DOHH2 (cell line): ENCODE measurements around the gene ABCD1.
A peak's percentile ranks its signal among the peaks of the same experiment; 100 is the strongest.
"Not testable (repeated sequence)": the region's sequence is repeated elsewhere in the genome, so short reads cannot be mapped to it uniquely, and the experiment has no call there.

Experiments
- H3F3A ChIP-seq: fragments of 200-600 bp; sonication (generic), shearing (Covaris generic); 2 replicates; pipeline ENCODE4 v1.6.0; 2016; ENCODE audit warnings: antibody characterized with exemption, mild to moderate bottlenecking; ENCODE audit not compliant: control insufficient read depth, insufficient read depth
- H3K27ac ChIP-seq: fragments of 200-600 bp; sonication (generic); 2 replicates; pipeline ENCODE4 v1.5.1; 2014; ENCODE audit warnings: low read depth, mild to moderate bottlenecking, low read length, moderate library complexity
- H3K27me3 ChIP-seq: fragments of 200-600 bp; sonication (generic); 2 replicates; pipeline ENCODE4 v1.6.1; 2014; ENCODE audit warnings: mild to moderate bottlenecking, low read length, mixed read lengths; ENCODE audit not compliant: control insufficient read depth
- H3K36me3 ChIP-seq: fragments of 200-600 bp; sonication (generic); 2 replicates; pipeline ENCODE4 v1.6.1; 2014; ENCODE audit warnings: mild to moderate bottlenecking, low read length, moderate library complexity, mixed read lengths; ENCODE audit not compliant: control insufficient read depth
- H3K4me1 ChIP-seq: fragments of 200-600 bp; sonication (generic); 2 replicates; pipeline ENCODE4 v1.6.1; 2014; ENCODE audit warnings: mild to moderate bottlenecking, low read length, mixed read lengths; ENCODE audit not compliant: control insufficient read depth
- H3K4me2 ChIP-seq: fragments of 200-600 bp; sonication (generic); 2 replicates; pipeline ENCODE4 v1.6.0; 2014; ENCODE audit warnings: mild to moderate bottlenecking, low read length, moderate library complexity
- H3K4me3 ChIP-seq: fragments of 200-600 bp; sonication (generic); 2 replicates; pipeline ENCODE4 v1.5.1; 2014; ENCODE audit warnings: mild to moderate bottlenecking, low read length, mixed read lengths
- H3K79me2 ChIP-seq: fragments of 200-600 bp; sonication (generic); 2 replicates; pipeline ENCODE4 v1.6.1; 2014; ENCODE audit warnings: mild to moderate bottlenecking, low read length, mixed read lengths; ENCODE audit not compliant: control insufficient read depth
- H3K9me2 ChIP-seq: fragments of 200-600 bp; sonication (generic); replicated peaks from 2 replicates; pipeline ENCODE4 v1.6.1; 2014; ENCODE audit warnings: mild to moderate bottlenecking, low read length, mixed read lengths; ENCODE audit not compliant: control insufficient read depth
- H3K9me3 ChIP-seq: fragments of 200-600 bp; sonication (generic); 2 replicates; pipeline ENCODE4 v1.6.1; 2014; ENCODE audit warnings: antibody characterized with exemption, low read length, mixed read lengths; ENCODE audit not compliant: control insufficient read depth, insufficient read depth
- H4K20me1 ChIP-seq: fragments of 200-600 bp; sonication (generic); 2 replicates; pipeline ENCODE4 v1.6.0; 2014; ENCODE audit warnings: low read depth, mild to moderate bottlenecking, antibody characterized with exemption, low read length, moderate library complexity; ENCODE audit not compliant: control insufficient read depth, insufficient read depth
- EZH2phosphoT487 ChIP-seq: fragments of 200-600 bp; sonication (generic); IDR thresholded peaks from 2 replicates; pipeline ENCODE4 v1.6.1; 2017; ENCODE audit warnings: borderline replicate concordance, mild to moderate bottlenecking, antibody characterized with exemption, low read length, moderate library complexity, mixed read lengths
- TF ChIP-seq, protein P1 (sequence below): fragments of 200-600 bp; sonication (generic); IDR thresholded peaks from one replicate; pipeline ENCODE4 v1.5.1; 2014; ENCODE audit warnings: antibody characterized with exemption, mild to moderate bottlenecking, low read depth, low read length; ENCODE audit not compliant: poor library complexity, severe bottlenecking

The ABCD1 gene

DNA sequence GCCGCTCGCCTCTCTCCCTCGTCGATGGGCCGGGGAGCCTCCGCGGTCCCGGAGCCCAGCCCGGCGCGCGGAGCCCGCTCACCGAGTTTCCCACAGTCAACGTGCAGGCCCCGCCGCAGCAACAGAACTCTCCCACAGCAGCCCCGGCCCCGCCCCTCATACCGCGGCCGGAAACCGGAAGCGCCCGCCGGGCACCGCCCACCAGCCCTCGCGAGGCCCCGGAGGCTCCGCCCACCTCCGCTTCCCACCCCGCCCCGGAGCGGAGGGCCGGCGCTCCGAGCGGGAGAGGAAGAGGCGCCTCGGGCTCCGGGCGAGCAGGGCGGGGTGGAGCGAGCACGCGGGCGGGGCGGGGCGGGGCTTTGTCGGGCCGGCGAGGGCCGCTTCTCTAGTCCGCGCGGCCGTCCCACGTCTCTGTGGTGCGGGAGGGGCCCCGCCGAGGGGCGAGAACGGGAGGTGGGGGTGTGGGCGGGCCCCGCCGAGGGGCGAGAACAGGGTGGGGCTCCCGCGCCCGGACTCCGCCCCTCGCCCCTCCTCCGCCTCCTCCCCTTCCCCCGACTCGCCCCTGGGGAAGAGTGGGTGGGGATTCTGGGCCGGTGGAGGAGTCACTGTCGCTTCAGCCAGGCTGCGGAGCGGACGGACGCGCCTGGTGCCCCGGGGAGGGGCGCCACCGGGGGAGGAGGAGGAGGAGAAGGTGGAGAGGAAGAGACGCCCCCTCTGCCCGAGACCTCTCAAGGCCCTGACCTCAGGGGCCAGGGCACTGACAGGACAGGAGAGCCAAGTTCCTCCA, at the start of gene ABCD1, which contains the start of gene BCAP31:
ABCD1 (plus strand) TSS at position 605 of the 787 bp plus-strand sequence. CDS start 411 bp downstream, outside the sequence.
BCAP31 (minus strand) TSS at position 136 of the 787 bp plus-strand sequence. CDS start 1,143 bp downstream, outside the sequence.
- Histone ChIP-seq H3K36me3 (peaks cover 24% of the 10 kb centered on the region), H3K9me2 (no peaks in the 10 kb centered on the region), H4K20me1 (peaks cover 3% of the 10 kb centered on the region; the same call in 1 of the 2 replicates), H3K4me1 (peaks cover 42% of the 10 kb centered on the region), H3K27me3 (no peaks in the 10 kb centered on the region), H3K4me2 (peak within 1 kb of the TSS; percentile 83), H3F3A (no peaks in the 10 kb centered on the region), H3K27ac (peak within 1 kb of the TSS; percentile 51), H3K79me2 (peaks cover 23% of the 10 kb centered on the region), H3K4me3 (peak within 1 kb of the TSS; percentile 86), H3K9me3 (no peaks in the 10 kb centered on the region)
- TF ChIP-seq EZH2phosphoT487 = no peak
- TF ChIP-seq, protein P1, sequence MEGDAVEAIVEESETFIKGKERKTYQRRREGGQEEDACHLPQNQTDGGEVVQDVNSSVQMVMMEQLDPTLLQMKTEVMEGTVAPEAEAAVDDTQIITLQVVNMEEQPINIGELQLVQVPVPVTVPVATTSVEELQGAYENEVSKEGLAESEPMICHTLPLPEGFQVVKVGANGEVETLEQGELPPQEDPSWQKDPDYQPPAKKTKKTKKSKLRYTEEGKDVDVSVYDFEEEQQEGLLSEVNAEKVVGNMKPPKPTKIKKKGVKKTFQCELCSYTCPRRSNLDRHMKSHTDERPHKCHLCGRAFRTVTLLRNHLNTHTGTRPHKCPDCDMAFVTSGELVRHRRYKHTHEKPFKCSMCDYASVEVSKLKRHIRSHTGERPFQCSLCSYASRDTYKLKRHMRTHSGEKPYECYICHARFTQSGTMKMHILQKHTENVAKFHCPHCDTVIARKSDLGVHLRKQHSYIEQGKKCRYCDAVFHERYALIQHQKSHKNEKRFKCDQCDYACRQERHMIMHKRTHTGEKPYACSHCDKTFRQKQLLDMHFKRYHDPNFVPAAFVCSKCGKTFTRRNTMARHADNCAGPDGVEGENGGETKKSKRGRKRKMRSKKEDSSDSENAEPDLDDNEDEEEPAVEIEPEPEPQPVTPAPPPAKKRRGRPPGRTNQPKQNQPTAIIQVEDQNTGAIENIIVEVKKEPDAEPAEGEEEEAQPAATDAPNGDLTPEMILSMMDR = no peak

DNA sequence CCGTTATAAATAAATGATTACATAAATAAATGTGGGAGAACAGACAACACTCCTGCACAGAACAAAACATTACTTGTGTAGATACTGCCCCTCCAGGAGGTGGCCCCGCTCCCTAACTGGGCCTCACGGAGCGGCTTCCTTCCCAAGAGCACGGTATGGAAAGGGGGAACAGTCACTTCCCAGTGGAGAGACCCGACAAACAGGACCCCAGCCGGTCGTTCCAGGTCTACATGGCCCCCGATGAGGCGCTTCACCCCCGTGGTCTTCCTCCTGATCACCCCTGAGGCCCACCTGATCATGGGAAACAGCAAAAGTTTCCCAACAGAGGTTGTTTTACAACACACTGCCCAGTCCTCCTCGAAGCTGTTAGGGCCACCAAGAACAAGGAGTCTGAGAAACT, 43.5 kb upstream of the ABCD1 start:
- Histone ChIP-seq H3K9me3 (no peaks in the 10 kb centered on the region), H3K27ac (no peak overlapping the region), H3K4me2 (no peak overlapping the region), H3K36me3 (no peaks in the 10 kb centered on the region), H3K9me2 (no peaks in the 10 kb centered on the region), H3K27me3 (no peaks in the 10 kb centered on the region), H3F3A (no peaks in the 10 kb centered on the region), H4K20me1 (no peaks in the 10 kb centered on the region), H3K4me3 (no peak overlapping the region), H3K79me2 (no peaks in the 10 kb centered on the region), H3K4me1 (no peaks in the 10 kb centered on the region)
- TF ChIP-seq EZH2phosphoT487 = no peak
- TF ChIP-seq, protein P1 = no peak

DNA sequence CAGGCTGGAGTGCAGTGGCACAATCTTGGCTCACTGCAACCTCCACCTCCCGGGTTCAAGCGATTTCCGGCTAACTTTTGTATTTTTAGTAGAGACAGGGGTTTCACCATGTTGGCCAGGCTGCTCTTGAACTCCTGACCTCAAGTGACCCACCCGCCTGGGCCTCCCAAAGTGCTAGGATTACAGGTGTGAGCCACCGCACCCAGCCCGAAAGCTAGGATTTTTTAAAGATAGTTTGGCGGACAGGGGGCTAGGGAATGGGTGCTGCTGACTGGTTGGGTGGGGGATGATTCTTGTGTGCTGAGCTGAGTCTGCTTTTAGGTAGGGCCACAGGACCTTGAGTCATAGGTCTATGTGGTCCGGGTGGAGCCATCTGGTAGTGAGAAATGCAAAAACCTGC, 41.2 kb upstream of the ABCD1 start:
- not testable (repeated sequence) for H3K36me3 ChIP-seq, H3K79me2 ChIP-seq, H3K9me3 ChIP-seq, H3K4me2 ChIP-seq, H4K20me1 ChIP-seq, H3K27ac ChIP-seq, H3K4me1 ChIP-seq, H3K4me3 ChIP-seq, H3K9me2 ChIP-seq, H3K27me3 ChIP-seq, H3F3A ChIP-seq

GRCh38 chrX:153684467-153685155, 40.0 kb upstream of the ABCD1 start:
- H3K9me2 ChIP-seq = no peaks in the 10 kb centered on the region
- no peaks in the 10 kb centered on the region for H3K9me3 ChIP-seq
- peaks cover 4% of the 10 kb centered on the region; the same call in 1 of the 2 replicates for H3K4me1 ChIP-seq
- H4K20me1 ChIP-seq = no peaks in the 10 kb centered on the region
- no peaks in the 10 kb centered on the region for H3K27me3 ChIP-seq
- H3F3A ChIP-seq = no peaks in the 10 kb centered on the region
- no peaks in the 10 kb centered on the region for H3K79me2 ChIP-seq
- H3K27ac ChIP-seq = no peak overlapping the region
- TF ChIP-seq, protein P1 = no peak
- no peaks in the 10 kb centered on the region for H3K36me3 ChIP-seq
- no peak overlapping the region for H3K4me2 ChIP-seq
- H3K4me3 ChIP-seq = no peak overlapping the region
